Memory B cell (primary cell): ENCODE measurements around the gene PDZD2.

Experiments
- ATAC-seq: fragments of 150-1000 bp; cut with Tn5 transposase; 2 replicates; pipeline ENCODE4 v1.10.0; 2021; ENCODE audit warnings: low read depth, mild to moderate bottlenecking, moderate library complexity
- DNase-seq, 2 donors: peaks; one replicate each; pipeline ENCODE4 v3.0.0; 2022; ENCODE audit warnings: low spot score in 2 of 2
- H3K27ac Mint-ChIP-seq: one replicate; pipeline ENCODE4 v1.8.0; 2022; ENCODE audit warnings: mild to moderate bottlenecking, moderate library complexity, mixed read lengths
- H3K27me3 Mint-ChIP-seq: one replicate; pipeline ENCODE4 v1.8.0; 2022; ENCODE audit warnings: mixed read lengths
- H3K36me3 Mint-ChIP-seq: one replicate; pipeline ENCODE4 v1.8.0; 2022; ENCODE audit warnings: mild to moderate bottlenecking, mixed read lengths
- H3K4me1 Mint-ChIP-seq: one replicate; pipeline ENCODE4 v1.8.0; 2022; ENCODE audit warnings: mixed read lengths
- H3K4me3 Mint-ChIP-seq: one replicate; pipeline ENCODE4 v1.8.0; 2022; ENCODE audit warnings: mild to moderate bottlenecking, moderate library complexity, mixed read lengths
- H3K9me3 Mint-ChIP-seq: one replicate; pipeline ENCODE4 v1.8.0; 2022; ENCODE audit warnings: mixed read lengths

Gene PDZD2

DNA sequence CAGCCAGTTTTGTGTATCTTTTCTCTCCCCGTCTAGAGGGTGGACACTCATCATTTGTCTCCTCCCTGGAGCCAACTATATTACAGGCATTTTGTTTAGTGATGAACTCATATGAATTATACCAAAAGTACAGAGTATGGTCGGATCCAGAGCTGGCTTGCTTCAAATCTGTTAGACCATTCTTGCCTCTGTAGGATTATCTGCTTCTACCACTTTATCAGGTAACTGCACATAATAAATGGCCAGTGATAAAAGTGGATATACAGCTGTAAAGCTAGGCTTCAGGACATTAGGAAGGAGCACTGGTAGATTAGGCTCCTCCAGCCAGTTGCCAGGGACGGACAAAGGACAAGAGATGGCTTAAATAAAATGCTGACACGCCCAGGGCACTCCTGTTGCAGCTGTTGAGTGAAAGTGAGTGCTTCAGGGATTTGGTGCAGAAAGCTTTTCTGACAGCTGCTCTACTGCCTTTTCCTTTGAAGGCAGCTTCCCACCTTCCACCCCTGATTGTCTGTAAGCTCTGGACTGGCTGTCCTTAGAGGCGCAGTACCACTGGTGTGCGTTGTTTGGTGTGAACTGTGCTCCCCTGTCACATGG lies 259.2 kb downstream of the PDZD2 start:
- Mint-ChIP-seq H3K9me3 (no peaks in the 10 kb centered on the region), H3K4me1 (no peaks in the 10 kb centered on the region), H3K4me3 (no peak overlapping the region), H3K36me3 (no peaks in the 10 kb centered on the region), H3K27ac (no peak overlapping the region), H3K27me3 (peaks cover 2% of the 10 kb centered on the region)
- DNase-seq (no peak), ATAC-seq (no peak)

DNA sequence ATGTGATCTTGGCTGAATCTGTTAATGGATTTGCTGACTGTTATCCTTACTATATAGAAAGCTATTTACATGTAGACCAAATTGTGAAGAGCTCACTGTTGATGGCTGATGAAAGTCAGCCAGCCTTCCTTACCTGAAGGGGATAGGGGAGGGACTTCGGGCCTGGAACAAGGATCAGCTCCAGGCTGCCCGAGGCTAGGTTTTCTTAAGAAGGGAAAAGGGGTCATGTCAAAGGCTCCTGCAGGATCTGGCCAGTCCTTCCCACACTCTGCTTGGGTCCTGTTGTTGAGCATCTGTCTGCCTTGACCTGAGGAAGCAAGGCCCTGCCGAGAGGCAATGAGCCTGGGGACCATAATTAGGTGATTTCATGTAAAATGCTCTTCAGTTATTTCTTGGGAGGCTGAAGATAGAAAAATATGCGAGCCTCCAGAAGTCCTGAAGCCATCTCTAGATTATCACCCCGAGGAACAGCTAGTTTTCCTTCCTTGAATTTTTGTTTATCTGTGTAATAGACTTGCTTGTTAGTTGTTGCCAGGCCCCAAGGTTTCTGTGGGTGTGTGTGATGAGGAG lies 261.4 kb downstream of the PDZD2 start:
- Mint-ChIP-seq H3K27me3 (peaks cover 2% of the 10 kb centered on the region), H3K4me3 (no peak overlapping the region), H3K4me1 (no peaks in the 10 kb centered on the region), H3K27ac (no peak overlapping the region), H3K9me3 (no peaks in the 10 kb centered on the region), H3K36me3 (no peaks in the 10 kb centered on the region)
- no peak for DNase-seq
- ATAC-seq = no peak

DNA sequence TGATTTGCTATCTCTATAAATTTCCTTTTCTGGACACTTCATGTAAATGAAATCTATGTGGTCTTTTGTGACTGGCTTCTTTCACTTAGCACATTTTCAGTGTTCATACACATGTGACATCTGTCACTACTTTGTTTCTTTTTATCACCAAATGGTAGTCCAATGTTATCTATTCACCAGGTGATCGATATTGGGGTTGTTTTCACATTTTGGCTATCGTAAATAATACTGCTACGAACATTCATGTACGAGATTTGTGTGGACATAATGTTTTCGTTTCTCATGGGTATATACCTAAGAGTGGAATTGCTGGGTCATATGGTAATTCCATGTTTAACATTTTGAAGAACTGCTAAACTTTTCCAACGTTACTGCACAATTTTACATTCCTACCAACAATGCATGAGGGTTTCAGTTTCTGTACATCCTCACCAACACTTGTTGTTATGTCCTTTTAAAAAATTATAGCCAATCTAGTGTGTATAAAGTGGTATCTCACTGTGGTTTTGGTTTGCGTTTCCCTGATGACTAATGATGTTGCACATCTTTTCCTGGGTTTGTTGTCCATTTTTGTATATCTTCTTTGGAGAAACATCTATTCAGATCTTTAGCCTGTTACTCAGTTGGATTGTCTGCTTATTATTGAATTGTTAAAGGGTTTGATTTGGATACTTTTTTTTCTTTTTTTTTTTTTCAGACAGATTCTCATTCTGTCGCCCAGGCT lies 263.0 kb downstream of the PDZD2 start:
- Mint-ChIP-seq H3K4me1 (no peaks in the 10 kb centered on the region), H3K9me3 (no peaks in the 10 kb centered on the region), H3K4me3 (no peak overlapping the region), H3K27me3 (peaks cover 3% of the 10 kb centered on the region), H3K27ac (no peak overlapping the region), H3K36me3 (no peaks in the 10 kb centered on the region)
- DNase-seq = no peak
- ATAC-seq = no peak

DNA sequence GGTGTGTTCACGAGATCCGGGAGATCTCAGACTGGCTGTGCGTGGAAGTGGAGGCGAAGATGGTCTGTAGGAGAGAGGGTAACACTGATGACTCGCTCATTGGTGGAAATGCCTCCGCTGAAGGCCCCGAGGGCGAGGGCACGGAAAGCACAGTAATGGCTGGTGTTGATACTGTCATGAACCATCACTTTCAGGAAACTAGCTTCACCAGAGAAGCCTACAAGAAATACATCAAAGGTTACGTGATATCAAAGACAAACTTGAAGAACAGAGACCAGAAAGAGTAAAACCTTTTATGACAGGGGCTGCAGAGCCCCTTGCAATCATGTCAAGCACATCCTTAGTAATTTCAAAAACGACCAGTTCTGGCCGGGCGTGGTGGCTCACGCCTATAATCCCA lies 269.5 kb downstream of the PDZD2 start:
- Mint-ChIP-seq H3K4me3 (no peak overlapping the region), H3K27me3 (peaks cover 1% of the 10 kb centered on the region), H3K9me3 (no peaks in the 10 kb centered on the region), H3K27ac (no peak overlapping the region), H3K36me3 (no peaks in the 10 kb centered on the region), H3K4me1 (no peaks in the 10 kb centered on the region)
- DNase-seq (no peak), ATAC-seq (no peak)

DNA sequence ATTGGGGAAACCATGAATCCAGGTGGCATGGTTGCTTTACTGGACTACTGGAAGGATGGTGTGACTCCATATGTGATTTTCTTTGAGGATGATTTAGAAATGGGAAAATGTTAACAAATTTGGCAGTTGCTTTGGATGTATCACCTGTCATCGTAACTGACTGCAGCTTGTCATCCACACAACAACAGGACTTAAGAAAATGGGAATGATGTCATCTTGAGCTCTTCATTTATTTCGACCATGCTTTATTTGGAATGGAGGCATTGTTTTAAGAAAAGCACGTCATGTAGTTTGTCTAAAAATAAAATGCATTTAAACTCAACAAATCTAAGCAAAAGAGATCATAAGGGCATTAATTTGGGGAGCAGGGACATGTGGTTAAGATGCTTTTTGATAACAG lies 270.1 kb downstream of the PDZD2 start:
- no peaks in the 10 kb centered on the region for H3K36me3 Mint-ChIP-seq
- no peak for DNase-seq
- no peak for ATAC-seq
- H3K9me3 Mint-ChIP-seq = no peaks in the 10 kb centered on the region
- no peaks in the 10 kb centered on the region for H3K4me1 Mint-ChIP-seq
- H3K27me3 Mint-ChIP-seq = peaks cover 1% of the 10 kb centered on the region
- H3K4me3 Mint-ChIP-seq = no peak overlapping the region
- H3K27ac Mint-ChIP-seq = no peak overlapping the region

DNA sequence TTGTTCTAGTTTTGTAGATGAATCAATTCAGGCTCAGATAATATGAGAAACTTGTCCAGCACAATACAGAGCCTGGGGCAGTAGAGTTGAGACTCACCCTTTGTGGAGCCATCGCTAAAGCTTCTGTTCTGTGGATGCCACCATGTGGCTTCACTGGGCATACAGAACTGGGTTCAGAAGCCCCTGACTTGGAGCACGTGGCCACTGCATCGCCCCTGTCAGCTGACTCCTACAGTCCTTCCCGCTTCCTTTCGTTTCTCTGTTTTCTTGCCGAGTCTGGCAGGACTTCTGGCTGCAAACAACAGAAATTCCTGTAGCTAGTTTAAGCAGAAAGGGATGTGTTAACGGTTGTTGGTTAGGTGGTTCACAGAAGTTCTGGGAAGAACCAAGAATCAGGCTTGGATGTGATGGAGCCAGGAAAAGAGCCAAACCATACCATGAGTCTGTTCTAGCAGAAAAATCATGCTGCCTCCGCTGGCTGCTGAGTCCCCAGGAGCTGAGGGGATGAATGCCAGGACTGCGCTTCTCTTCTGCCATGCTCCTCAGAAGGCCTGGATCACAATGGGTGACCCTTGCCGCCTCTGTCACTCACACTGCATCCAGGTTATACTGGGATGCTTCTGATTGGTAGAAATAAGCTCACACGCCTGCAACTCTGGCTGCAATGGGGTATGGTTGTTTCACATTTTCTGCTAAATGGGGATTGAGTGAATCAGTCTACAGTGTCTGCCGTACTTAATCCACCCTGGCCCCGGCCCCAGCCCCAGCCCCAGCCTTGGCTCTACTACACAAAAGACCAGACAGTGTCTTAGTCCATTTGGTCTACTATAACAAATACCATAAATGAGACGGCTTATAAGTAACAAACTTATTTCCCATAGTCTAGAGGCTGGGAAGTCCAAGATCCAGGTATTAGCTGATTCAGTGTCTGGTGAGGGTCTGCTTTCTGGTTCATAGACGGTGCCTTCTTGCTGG lies 272.6 kb downstream of the PDZD2 start:
- no peak for DNase-seq
- Mint-ChIP-seq H3K27ac (no peak overlapping the region), H3K27me3 (no peaks in the 10 kb centered on the region), H3K4me3 (no peak overlapping the region), H3K36me3 (no peaks in the 10 kb centered on the region), H3K4me1 (no peaks in the 10 kb centered on the region), H3K9me3 (no peaks in the 10 kb centered on the region)
- ATAC-seq = no peak

DNA sequence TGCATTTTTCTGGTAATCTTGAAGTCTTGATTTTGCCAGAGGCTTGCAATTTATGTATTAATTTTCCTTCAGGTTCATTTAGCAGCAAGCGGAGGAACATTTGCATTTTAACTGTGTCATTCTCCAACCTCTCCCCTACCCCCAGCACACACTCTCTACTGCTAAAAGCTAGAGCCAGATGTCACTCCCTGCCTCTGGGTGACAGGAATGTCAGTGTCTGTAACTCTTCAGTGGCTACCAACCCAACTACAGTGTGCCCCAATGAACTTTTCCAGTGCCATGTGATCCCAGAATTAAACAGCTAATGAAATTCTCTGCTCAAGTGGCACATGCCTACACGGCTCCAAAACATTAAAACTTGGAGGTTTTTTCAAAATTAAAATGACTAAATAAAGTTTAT lies 274.9 kb downstream of the PDZD2 start:
- ATAC-seq (no peak), DNase-seq (no peak)
- no peak overlapping the region for H3K27ac Mint-ChIP-seq
- no peaks in the 10 kb centered on the region for H3K36me3 Mint-ChIP-seq
- no peaks in the 10 kb centered on the region for H3K4me1 Mint-ChIP-seq
- no peak overlapping the region for H3K4me3 Mint-ChIP-seq
- peaks cover 2% of the 10 kb centered on the region for H3K27me3 Mint-ChIP-seq
- H3K9me3 Mint-ChIP-seq = no peaks in the 10 kb centered on the region

DNA sequence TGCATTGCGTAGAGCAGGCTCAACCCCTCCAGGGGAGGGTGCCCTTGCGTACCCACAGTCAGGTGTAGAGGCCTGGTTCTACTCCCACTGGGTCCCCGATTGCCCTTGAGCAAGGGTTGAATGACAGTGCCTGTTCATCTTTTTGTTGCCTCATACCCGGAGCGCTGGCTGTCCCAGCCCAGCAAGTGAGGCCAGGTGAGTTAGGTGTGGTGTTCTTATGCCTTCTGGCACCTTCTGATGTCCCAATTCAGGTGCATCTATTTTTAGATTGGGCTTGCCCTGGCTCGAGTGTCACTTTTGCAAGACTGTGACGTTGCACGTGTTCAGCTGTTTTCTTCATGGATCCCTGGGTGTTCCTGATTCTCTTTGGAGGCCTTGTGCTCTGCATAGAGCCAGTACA lies 277.4 kb downstream of the PDZD2 start:
- DNase-seq (no peak), ATAC-seq (no peak)
- no peaks in the 10 kb centered on the region for H3K36me3 Mint-ChIP-seq
- no peak overlapping the region for H3K27ac Mint-ChIP-seq
- no peaks in the 10 kb centered on the region for H3K4me1 Mint-ChIP-seq
- peaks cover 2% of the 10 kb centered on the region for H3K27me3 Mint-ChIP-seq
- H3K4me3 Mint-ChIP-seq = no peak overlapping the region
- no peaks in the 10 kb centered on the region for H3K9me3 Mint-ChIP-seq

DNA sequence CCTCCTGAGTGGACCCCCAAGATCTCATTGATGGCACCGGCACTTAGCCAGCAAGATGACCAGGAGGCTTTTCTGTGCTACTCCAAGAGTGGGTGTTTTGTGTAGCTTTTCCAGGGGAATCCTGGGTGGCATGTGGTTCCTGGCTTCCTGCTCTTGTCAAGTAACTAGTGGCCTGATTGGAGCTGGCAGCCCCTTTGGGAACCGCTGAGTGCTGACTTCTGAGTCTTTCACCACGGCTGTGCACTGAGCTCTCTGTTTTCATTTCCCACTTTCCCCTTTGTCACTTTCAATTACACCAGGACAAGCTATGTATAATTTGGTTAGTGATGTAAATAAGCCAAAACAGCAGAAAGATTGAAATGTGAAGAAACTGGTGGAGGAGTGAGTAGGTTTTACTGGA lies 279.8 kb downstream of the PDZD2 start:
- no peaks in the 10 kb centered on the region for H3K9me3 Mint-ChIP-seq
- no peak for DNase-seq
- H3K4me1 Mint-ChIP-seq = no peaks in the 10 kb centered on the region
- no peak for ATAC-seq
- H3K27me3 Mint-ChIP-seq = peaks cover 2% of the 10 kb centered on the region
- H3K27ac Mint-ChIP-seq = no peak overlapping the region
- no peak overlapping the region for H3K4me3 Mint-ChIP-seq
- no peaks in the 10 kb centered on the region for H3K36me3 Mint-ChIP-seq

DNA sequence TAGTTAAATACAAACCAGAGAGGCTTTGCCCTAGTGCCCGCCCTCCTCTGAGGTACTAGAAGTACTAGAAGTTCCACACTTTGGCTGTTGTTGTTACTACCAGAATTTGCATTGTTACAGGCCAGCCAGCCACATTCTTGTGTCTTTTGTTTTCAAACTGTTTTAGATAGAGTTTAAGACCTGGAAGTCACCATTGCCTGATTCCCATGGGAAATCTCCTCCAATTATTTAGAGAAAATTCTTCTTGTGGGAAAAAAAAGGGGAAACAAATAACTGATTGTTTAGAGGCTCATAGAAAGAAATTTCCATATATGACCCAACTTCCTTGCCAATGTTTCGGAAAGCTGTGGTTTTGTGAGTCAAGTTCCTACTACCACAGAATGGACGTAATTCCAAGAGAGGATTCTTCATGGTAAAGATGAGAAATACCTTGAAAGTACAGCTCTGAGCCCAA lies 282.9 kb downstream of the PDZD2 start:
- no peak for DNase-seq
- H3K4me1 Mint-ChIP-seq = no peaks in the 10 kb centered on the region
- no peaks in the 10 kb centered on the region for H3K36me3 Mint-ChIP-seq
- H3K4me3 Mint-ChIP-seq = no peak overlapping the region
- no peaks in the 10 kb centered on the region for H3K9me3 Mint-ChIP-seq
- no peak overlapping the region for H3K27ac Mint-ChIP-seq
- peaks cover 2% of the 10 kb centered on the region for H3K27me3 Mint-ChIP-seq
- ATAC-seq = no peak

DNA sequence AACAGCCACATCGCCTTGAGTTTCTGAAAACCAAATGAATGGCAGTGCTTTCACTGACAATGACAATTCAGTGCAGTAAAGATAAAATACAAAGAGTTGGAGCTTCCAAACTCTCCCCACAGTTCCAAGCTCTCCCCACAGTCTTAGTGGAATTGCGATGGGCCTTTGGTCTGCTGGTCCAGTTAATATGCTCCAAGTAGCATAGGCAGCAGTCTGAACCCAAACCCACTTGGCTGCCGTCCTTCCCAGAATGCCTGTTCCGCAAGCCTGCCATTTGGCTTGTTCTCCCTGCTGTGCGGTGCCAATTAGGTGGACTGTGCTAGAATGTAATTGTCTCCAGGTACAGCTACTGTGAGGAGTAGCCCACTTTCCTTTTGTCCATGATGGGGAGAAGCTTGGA lies 285.1 kb downstream of the PDZD2 start:
- H3K36me3 Mint-ChIP-seq = no peaks in the 10 kb centered on the region
- no peaks in the 10 kb centered on the region for H3K27me3 Mint-ChIP-seq
- no peak overlapping the region for H3K4me3 Mint-ChIP-seq
- no peak for ATAC-seq
- H3K27ac Mint-ChIP-seq = no peak overlapping the region
- H3K9me3 Mint-ChIP-seq = no peaks in the 10 kb centered on the region
- no peak for DNase-seq
- H3K4me1 Mint-ChIP-seq = no peaks in the 10 kb centered on the region

DNA sequence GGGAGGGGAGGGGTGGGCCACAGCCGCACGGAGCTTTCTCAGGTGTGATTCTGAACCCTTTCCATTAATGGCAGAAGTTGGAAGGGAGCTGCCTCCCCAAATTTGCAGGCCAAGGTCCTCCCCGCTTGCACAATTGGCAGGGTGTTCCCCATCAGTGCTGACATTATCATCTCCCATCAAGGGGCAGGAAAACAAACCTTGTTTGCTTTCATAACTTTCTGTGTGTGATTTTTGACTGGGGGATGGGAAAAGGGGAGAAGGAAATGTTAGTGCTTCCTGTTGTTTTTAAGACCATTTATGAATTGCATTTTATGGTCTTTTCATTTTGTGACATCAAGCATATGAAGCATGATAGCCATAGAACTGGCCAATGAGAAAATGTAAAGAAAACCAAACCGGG lies 292.9 kb downstream of the PDZD2 start:
- DNase-seq (no peak), ATAC-seq (no peak)
- Mint-ChIP-seq H3K36me3 (no peaks in the 10 kb centered on the region), H3K27ac (no peak overlapping the region), H3K4me1 (no peaks in the 10 kb centered on the region), H3K9me3 (peaks cover 2% of the 10 kb centered on the region), H3K4me3 (no peak overlapping the region), H3K27me3 (peaks cover 2% of the 10 kb centered on the region)

DNA sequence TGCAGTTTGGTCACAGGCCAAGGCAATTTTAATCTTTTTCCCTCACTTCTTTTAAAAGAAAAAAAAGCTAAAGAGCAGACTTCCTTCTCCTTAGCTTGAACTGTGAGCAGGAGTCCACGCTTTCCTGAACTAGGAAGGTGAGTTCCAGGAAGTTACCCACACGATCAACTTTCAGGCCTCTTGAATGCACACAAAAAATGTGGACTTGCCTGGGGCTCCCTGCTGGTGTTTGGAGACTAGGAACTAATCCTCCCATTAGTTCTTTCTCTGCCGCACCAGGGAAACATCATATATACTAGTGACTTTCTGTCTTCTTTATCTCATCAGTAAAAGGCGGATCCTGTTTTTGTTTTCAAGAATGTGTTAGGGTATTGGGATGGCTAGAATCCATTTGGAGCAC lies 295.2 kb downstream of the PDZD2 start:
- peaks cover 2% of the 10 kb centered on the region for H3K9me3 Mint-ChIP-seq
- peaks cover 2% of the 10 kb centered on the region for H3K27me3 Mint-ChIP-seq
- ATAC-seq = no peak
- no peak overlapping the region for H3K4me3 Mint-ChIP-seq
- H3K4me1 Mint-ChIP-seq = no peaks in the 10 kb centered on the region
- no peak for DNase-seq
- H3K36me3 Mint-ChIP-seq = no peaks in the 10 kb centered on the region
- no peak overlapping the region for H3K27ac Mint-ChIP-seq
